HL-60/S4 treated with phorbol 12-myristate 13-acetate at 8.2 ng/mL for 4 days and 3 days (cell line): ENCODE measurements around the gene TMEM14C.

ENCODE experiments used
- in situ Hi-C: fragments of 300-500 bp; cut with MboI; formaldehyde crosslinking; loops from 2 replicates; pipeline ENCODE4 v1.15.0; 2022; ENCODE audit warnings: low sequenced_read_pairs

Gene TMEM14C

GRCh38 chr6:10759312-10759839 lies 36.5 kb downstream of the TMEM14C start:
- in situ Hi-C loops = no loop called here

GRCh38 chr6:10759884-10760329 lies 37.0 kb downstream of the TMEM14C start:
- in situ Hi-C loops = no loop called here

GRCh38 chr6:10763006-10763405 lies 40.1 kb downstream of the TMEM14C start:
- in situ Hi-C loops = no loop called here

GRCh38 chr6:10769419-10769818 lies 46.5 kb downstream of the TMEM14C start:
- in situ Hi-C loops = no loop called here

GRCh38 chr6:10771371-10771894 lies 48.6 kb downstream of the TMEM14C start:
- in situ Hi-C loops = no loop called here

GRCh38 chr6:10778230-10778629 lies 55.4 kb downstream of the TMEM14C start:
- in situ Hi-C loops = loop anchor here (25.0 kb wide), 1 partner anchor 291 kb away; no protein-coding TSS in a partner anchor

- in situ Hi-C loops = loop anchor here (25.0 kb wide), 1 partner anchor 292 kb away; no protein-coding TSS in a partner anchor
Measured at GRCh38 chr6:10779076-10779475, 56.2 kb downstream of the TMEM14C start.
